SK-N-SH (cell line): ENCODE results near the gene PPP1R36. TPM values are rescaled to one million over a fixed set of nuclear protein-coding genes. Genes with fewer than 3 reads are reported as not detected.

Source experiments
- CTCF ChIA-PET: fragments of 300-600, 350-600 bp; formaldehyde crosslinking; extraction: SDS; loops from one replicate; lab custom pipeline; 2021; lab: Yijun Ruan, JAX
- POLR2A ChIA-PET: fragments of 350-600 bp; sonication (Branson Sonifier 250); formaldehyde crosslinking; extraction: SDS; loops from one replicate; lab custom pipeline; 2020; ENCODE audit warnings: antibody characterized with exemption, inconsistent platforms; lab: Yijun Ruan, JAX
- DNase-seq: peaks from one replicate; pipeline ENCODE4 v3.0.0; 2012
- H2AFZ ChIP-seq: fragments of 200-600 bp; sonication (generic); 2 replicates; pipeline ENCODE4 v1.8.1; 2016; ENCODE audit warnings: antibody characterized with exemption, mild to moderate bottlenecking, low read depth
- H3F3A ChIP-seq: fragments of 200-600 bp; sonication (generic); replicated peaks from 2 replicates; pipeline ENCODE3; 2016; ENCODE audit warnings: antibody characterized with exemption, mild to moderate bottlenecking; ENCODE audit not compliant: insufficient read depth
- H3K27ac ChIP-seq, 2 experiments: fragments of 200-500 bp in 1 of 2; fragments of 200-600 bp in 1 of 2; sonication (Bioruptor generic) in 1 of 2; sonication (generic), shearing (Covaris generic) in 1 of 2; 2 replicates each; pipeline versions ENCODE4 v1.5.1 to v1.6.1; 2014 to 2016; ENCODE audit warnings: low read depth in 2 of 2, inconsistent platforms in 1 of 2, low read length in 1 of 2, mild to moderate bottlenecking in 1 of 2, mixed read lengths in 1 of 2
- H3K27me3 ChIP-seq: fragments of 200-600 bp; sonication (generic), shearing (Covaris generic); 2 replicates; pipeline ENCODE4 v1.6.1; 2016; ENCODE audit warnings: mixed run types; ENCODE audit not compliant: insufficient read depth
- H3K36me3 ChIP-seq, 2 experiments: fragments of 200-500 bp in 1 of 2; fragments of 200-600 bp in 1 of 2; sonication (Bioruptor generic) in 1 of 2; sonication (generic) in 1 of 2; replicated peaks in 1 of 2; 2 replicates each; pipeline versions ENCODE3 to v1.5.1; 2014 to 2016; ENCODE audit warnings: low read length in 1 of 2, mild to moderate bottlenecking in 1 of 2; ENCODE audit not compliant: insufficient read depth in 2 of 2, control insufficient read depth in 1 of 2
- H3K4me1 ChIP-seq, 2 experiments: fragments of 200-500 bp in 1 of 2; fragments of 200-600 bp in 1 of 2; sonication (Bioruptor generic) in 1 of 2; sonication (generic), shearing (Covaris generic) in 1 of 2; 2 replicates each; pipeline versions ENCODE4 v1.5.1 to v1.6.1; 2014 to 2016; ENCODE audit warnings: low read depth in 1 of 2, low read length in 1 of 2, mixed run types in 1 of 2; ENCODE audit not compliant: insufficient read depth in 2 of 2, control insufficient read depth in 1 of 2
- H3K4me2 ChIP-seq: fragments of 200-600 bp; sonication (generic), shearing (Covaris generic); 2 replicates; pipeline ENCODE4 v1.6.1; 2017; ENCODE audit warnings: mixed run types
- H3K4me3 ChIP-seq, 2 experiments: fragments of 200-500 bp in 1 of 2; fragments of 200-600 bp in 1 of 2; sonication (Bioruptor generic) in 1 of 2; sonication (generic), shearing (Covaris generic) in 1 of 2; 2 replicates each; pipeline versions ENCODE4 v1.5.1 to v1.8.1; 2014 to 2016; ENCODE audit warnings: low read depth in 2 of 2, inconsistent platforms in 1 of 2, low read length in 1 of 2, mild to moderate bottlenecking in 1 of 2, mixed read lengths in 1 of 2, moderate library complexity in 1 of 2
- H3K79me2 ChIP-seq: fragments of 200-600 bp; sonication (generic); 2 replicates; pipeline ENCODE4 v1.8.1; 2017; ENCODE audit warnings: mild to moderate bottlenecking; ENCODE audit not compliant: insufficient read depth
- H3K9ac ChIP-seq: fragments of 200-600 bp; sonication (generic); 2 replicates; pipeline ENCODE4 v1.6.1; 2017; ENCODE audit warnings: mixed run types
- H3K9me2 ChIP-seq: fragments of 200-600 bp; sonication (generic); 2 replicates; pipeline ENCODE4 v1.6.1; 2017; ENCODE audit warnings: mixed run types
- H3K9me3 ChIP-seq: fragments of 200-600 bp; sonication (generic); 2 replicates; pipeline ENCODE4 v1.6.1; 2017; ENCODE audit warnings: mixed run types, mild to moderate bottlenecking, moderate library complexity
- H4K20me1 ChIP-seq: fragments of 200-600 bp; sonication (generic); 2 replicates; pipeline ENCODE4 v1.6.1; 2017; ENCODE audit warnings: mild to moderate bottlenecking, mixed run types; ENCODE audit not compliant: insufficient read depth
- CTCF ChIP-seq: fragments of 200-600 bp; sonication (generic); IDR thresholded peaks from 2 replicates; pipeline ENCODE4 v1.6.1; 2017; ENCODE audit warnings: antibody characterized with exemption, mild to moderate bottlenecking, moderate library complexity
- EP300 ChIP-seq, 2 experiments: IDR thresholded peaks; 2 replicates each; pipeline versions ENCODE4 v1.4.0 to v1.6.1; 2012; ENCODE audit warnings: borderline replicate concordance in 1 of 2, low read depth in 1 of 2, low read length in 1 of 2
- FOSL2 ChIP-seq: IDR thresholded peaks from 2 replicates; pipeline ENCODE4 v1.4.0; 2012; ENCODE audit warnings: low read depth, mild to moderate bottlenecking, moderate library complexity, borderline replicate concordance
- GABPA ChIP-seq: IDR thresholded peaks from 2 replicates; pipeline ENCODE4 v1.4.0; 2012; ENCODE audit warnings: low read depth, mild to moderate bottlenecking
- GATA2 ChIP-seq: sonication (generic); formaldehyde crosslinking; IDR thresholded peaks from 2 replicates; pipeline ENCODE4 v1.5.0; 2020; ENCODE audit warnings: mild to moderate bottlenecking, missing genetic modification reagents
- IRF3 ChIP-seq: fragments of 150-350 bp; IDR thresholded peaks from 2 replicates; pipeline ENCODE4 v1.6.1; 2016; ENCODE audit warnings: mild to moderate bottlenecking, low read depth, low read length
- JUND ChIP-seq: IDR thresholded peaks from 2 replicates; pipeline ENCODE4 v1.4.0; 2012
- NFIC ChIP-seq: IDR thresholded peaks from 2 replicates; pipeline ENCODE4 v1.4.0; 2012; ENCODE audit warnings: borderline replicate concordance
- NRF1 ChIP-seq: IDR thresholded peaks from 2 replicates; pipeline ENCODE4 v1.6.1; 2012; ENCODE audit warnings: low read depth, mild to moderate bottlenecking, low read length
- POLR2AphosphoS5 ChIP-seq: IDR thresholded peaks from 2 replicates; pipeline ENCODE4 v1.6.1; 2012; ENCODE audit warnings: low read depth, low read length
- RCOR1 ChIP-seq: fragments of 150-350 bp; IDR thresholded peaks from 2 replicates; pipeline ENCODE4 v1.6.1; 2017; ENCODE audit warnings: antibody characterized with exemption, low read length
- REST ChIP-seq: IDR thresholded peaks from 2 replicates; pipeline ENCODE4 v1.6.1; 2012; ENCODE audit warnings: mild to moderate bottlenecking, low read depth, low read length, moderate library complexity
- RFX5 ChIP-seq: IDR thresholded peaks from 2 replicates; pipeline ENCODE4 v1.6.1; 2012; ENCODE audit warnings: mild to moderate bottlenecking, improper control_type of control experiment, low read length
- SIN3A ChIP-seq: IDR thresholded peaks from 2 replicates; pipeline ENCODE4 v1.6.1; 2012; ENCODE audit warnings: low read depth, mild to moderate bottlenecking, low read length, moderate library complexity, borderline replicate concordance
- TAF1 ChIP-seq: IDR thresholded peaks from 2 replicates; pipeline ENCODE4 v1.6.1; 2012; ENCODE audit warnings: low read depth, mild to moderate bottlenecking, low read length, moderate library complexity, borderline replicate concordance
- TCF12 ChIP-seq: IDR thresholded peaks from 2 replicates; pipeline ENCODE4 v1.4.0; 2012
- TEAD4 ChIP-seq: IDR thresholded peaks from 2 replicates; pipeline ENCODE4 v1.4.0; 2012; ENCODE audit warnings: mild to moderate bottlenecking, borderline replicate concordance; ENCODE audit not compliant: insufficient read depth
- WGBS: methylation state at CpG from one replicate; pipeline ENCODE4 v1.1.6; 2017; ENCODE audit warnings: low lambda C conversion rate; 5-methylcytosine and 5-hydroxymethylcytosine counted together
- polyA plus RNA-seq, 3 experiments: library from polyadenylated mRNA; depleted of rRNA; stranded (reverse); fragments of >200 nt; gene quantifications; 2 replicates each; pipeline ENCODE4 v1.2.3, GENCODE V29; 2012
- TF ChIP-seq, protein P1 (sequence below): IDR thresholded peaks from 2 replicates; pipeline ENCODE4; 2012
- TF ChIP-seq, protein P2 (sequence below): fragments of 150-350 bp; IDR thresholded peaks from 2 replicates; pipeline ENCODE4 v1.6.1; 2017; ENCODE audit warnings: antibody characterized with exemption, low read length, low read depth, borderline replicate concordance

The PPP1R36 gene
- polyA plus RNA-seq, 1 of the 3 experiments (the other 2 are of a cell fraction) = 0.08 TPM

GRCh38 chr14:64611358-64612020 is 61.7 kb downstream of the PPP1R36 start (continued):
- TF ChIP-seq SIN3A = no peak
- no peak for TF ChIP-seq CTCF
- TF ChIP-seq TEAD4 = no peak
- TF ChIP-seq NRF1 = no peak
- TF ChIP-seq IRF3 = no peak
- no peak for TF ChIP-seq GATA2 (CRISPR knock-in tag)
- no peak for TF ChIP-seq TCF12
- TF ChIP-seq TAF1 = no peak
- TF ChIP-seq RFX5 = no peak

GRCh38 chr14:64612021-64612380 is 62.2 kb downstream of the PPP1R36 start:
- Histone ChIP-seq H3K9me2 (no peaks in the 10 kb centered on the region), H3K27ac (peak overlapping the region; percentile 74 to 78; a peak in 3 of 4 replicates), H3K79me2 (no peaks in the 10 kb centered on the region), H3K4me2 (peak overlapping the region; percentile 17; the same call in 1 of the 2 replicates), H3K9me3 (no peaks in the 10 kb centered on the region), H3F3A (peaks cover 7% of the 10 kb centered on the region), H3K4me3 (no peak overlapping the region), H3K27me3 (no peaks in the 10 kb centered on the region), H3K9ac (no peak overlapping the region; the same call in 1 of the 2 replicates), H4K20me1 (no peaks in the 10 kb centered on the region), H3K4me1 (peaks cover 5 to 9% of the 10 kb centered on the region in 2 experiments; a peak in 3 of 4 replicates), H2AFZ (peak overlapping the region; percentile 66), H3K36me3 (no peaks in the 10 kb centered on the region)
- POLR2A ChIA-PET = no interaction called here
- CTCF ChIA-PET = interaction anchor here (1.9 kb wide), 1 partner anchor 25 kb away, joined by 10 read pairs; no protein-coding TSS in a partner anchor
- 38% methylated on average over 1 of the region's 1 CpG for WGBS
- no peak for DNase-seq
- TF ChIP-seq JUND (peak; percentile 58), GABPA (no peak), REST (no peak), EP300 (IDR thresholded peaks at IDR 0.05; ENCODE audit: borderline replicate concordance in 1 of 2, low read depth in 1 of 2, low read length in 1 of 2) (peak in 1 of 2 experiments; percentile 50; a peak in 1 of 4 replicates), RCOR1 (no peak), CTCF (no peak), NFIC (0 out of 2 replicates have a peak, but pooled peaks have one; percentile 5), TCF12 (peak; percentile 46), FOSL2 (peak; percentile 56; the same call in 1 of the 2 replicates), POLR2AphosphoS5 (no peak), TEAD4 (peak; percentile 78; the same call in 1 of the 2 replicates)
- TF ChIP-seq, protein P1, sequence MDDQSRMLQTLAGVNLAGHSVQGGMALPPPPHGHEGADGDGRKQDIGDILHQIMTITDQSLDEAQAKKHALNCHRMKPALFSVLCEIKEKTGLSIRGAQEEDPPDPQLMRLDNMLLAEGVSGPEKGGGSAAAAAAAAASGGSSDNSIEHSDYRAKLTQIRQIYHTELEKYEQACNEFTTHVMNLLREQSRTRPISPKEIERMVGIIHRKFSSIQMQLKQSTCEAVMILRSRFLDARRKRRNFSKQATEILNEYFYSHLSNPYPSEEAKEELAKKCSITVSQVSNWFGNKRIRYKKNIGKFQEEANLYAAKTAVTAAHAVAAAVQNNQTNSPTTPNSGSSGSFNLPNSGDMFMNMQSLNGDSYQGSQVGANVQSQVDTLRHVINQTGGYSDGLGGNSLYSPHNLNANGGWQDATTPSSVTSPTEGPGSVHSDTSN = 0 out of 2 replicates have a peak, but pooled peaks have one; percentile 3
- TF ChIP-seq, protein P2, sequence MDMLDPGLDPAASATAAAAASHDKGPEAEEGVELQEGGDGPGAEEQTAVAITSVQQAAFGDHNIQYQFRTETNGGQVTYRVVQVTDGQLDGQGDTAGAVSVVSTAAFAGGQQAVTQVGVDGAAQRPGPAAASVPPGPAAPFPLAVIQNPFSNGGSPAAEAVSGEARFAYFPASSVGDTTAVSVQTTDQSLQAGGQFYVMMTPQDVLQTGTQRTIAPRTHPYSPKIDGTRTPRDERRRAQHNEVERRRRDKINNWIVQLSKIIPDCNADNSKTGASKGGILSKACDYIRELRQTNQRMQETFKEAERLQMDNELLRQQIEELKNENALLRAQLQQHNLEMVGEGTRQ = no peak
